Neural progenitor cell (in vitro differentiated cells): ENCODE results near the gene PRKCD. TPM values are rescaled to one million over a fixed set of nuclear protein-coding genes. Genes with fewer than 3 reads are reported as not detected.

Experiments
- DNase-seq: peaks from one replicate; pipeline ENCODE4 v3.0.0-alpha.2; 2016; ENCODE audit warnings: low spot score
- H2AFZ ChIP-seq: fragments of 200-600 bp; sonication (generic); replicated peaks from 2 replicates; pipeline ENCODE4 v1.6.1; 2016; ENCODE audit warnings: antibody characterized with exemption
- H3F3A ChIP-seq: fragments of 200-600 bp; sonication (generic); 2 replicates; pipeline ENCODE4 v1.6.1; 2016; ENCODE audit warnings: antibody characterized with exemption, low read depth
- H3K27ac ChIP-seq: fragments of 200-600 bp; sonication (generic); 2 replicates; pipeline ENCODE4 v1.5.1; 2016; ENCODE audit warnings: mild to moderate bottlenecking
- H3K27me3 ChIP-seq: fragments of 200-600 bp; sonication (generic); 2 replicates; pipeline ENCODE4 v1.6.1; 2016; ENCODE audit warnings: mild to moderate bottlenecking, moderate library complexity
- H3K36me3 ChIP-seq: fragments of 200-600 bp; sonication (generic); 2 replicates; pipeline ENCODE4 v1.5.1; 2016
- H3K4me1 ChIP-seq: fragments of 200-600 bp; sonication (generic); 2 replicates; pipeline ENCODE4 v1.6.1; 2016; ENCODE audit warnings: mixed run types
- H3K4me2 ChIP-seq: fragments of 200-600 bp; sonication (generic); 2 replicates; pipeline ENCODE4 v1.6.1; 2016
- H3K4me3 ChIP-seq: fragments of 200-600 bp; sonication (generic); 2 replicates; pipeline ENCODE4 v1.5.1; 2016
- H3K79me2 ChIP-seq: fragments of 200-600 bp; sonication (generic); 2 replicates; pipeline ENCODE4 v1.6.1; 2016; ENCODE audit warnings: low read depth
- H3K9ac ChIP-seq: fragments of 200-600 bp; sonication (generic); 2 replicates; pipeline ENCODE4 v1.6.1; 2016
- H3K9me3 ChIP-seq: fragments of 200-600 bp; sonication (generic); 2 replicates; pipeline ENCODE4 v1.5.1; 2016; ENCODE audit warnings: low read depth
- H4K20me1 ChIP-seq: fragments of 200-600 bp; sonication (generic); 2 replicates; pipeline ENCODE4 v1.6.1; 2016; ENCODE audit warnings: low read depth
- H3K27ac Mint-ChIP-seq: 3 replicates; pipeline ENCODE4 v1.8.0; 2021; ENCODE audit warnings: mixed read lengths
- H3K27me3 Mint-ChIP-seq: 2 replicates; pipeline ENCODE4 v1.8.0; 2022; ENCODE audit warnings: low read depth, mild to moderate bottlenecking, inconsistent platforms, moderate library complexity, mixed read lengths; ENCODE audit not compliant: insufficient read depth
- H3K36me3 Mint-ChIP-seq: 3 replicates; pipeline ENCODE4 v1.8.0; 2021; ENCODE audit warnings: mixed read lengths
- H3K4me1 Mint-ChIP-seq: 3 replicates; pipeline ENCODE4 v1.8.0; 2021; ENCODE audit warnings: mixed read lengths
- H3K4me3 Mint-ChIP-seq: 3 replicates; pipeline ENCODE4 v1.8.0; 2021; ENCODE audit warnings: mild to moderate bottlenecking, moderate library complexity, mixed read lengths
- H3K9me3 Mint-ChIP-seq: 3 replicates; pipeline ENCODE4 v1.8.0; 2020; ENCODE audit warnings: mixed read lengths
- EZH2 ChIP-seq: fragments of 200-600 bp; sonication (generic); IDR thresholded peaks from 2 replicates; pipeline ENCODE4 v1.6.1; 2017; ENCODE audit warnings: antibody characterized with exemption, mild to moderate bottlenecking, moderate library complexity
- EZH2phosphoT487 ChIP-seq: fragments of 200-600 bp; sonication (generic); IDR thresholded peaks from 2 replicates; pipeline ENCODE4 v1.6.1; 2017; ENCODE audit warnings: antibody characterized with exemption
- total RNA-seq: library from RNA; depleted of rRNA; stranded (reverse); fragments of >200 nt; gene quantifications from 2 replicates; pipeline ENCODE4 v1.2.3, GENCODE V29; 2015; ENCODE audit warnings: low replicate concordance
- TF ChIP-seq, protein P1 (sequence below): fragments of 200-600 bp; sonication (generic); IDR thresholded peaks from 2 replicates; pipeline ENCODE4 v1.5.1; 2017; ENCODE audit warnings: antibody characterized with exemption, mild to moderate bottlenecking

PRKCD gene
- total RNA-seq, 1 donor from 2014 or later, result 8.9 TPM

GRCh38 chr3:53142986-53143385, 18.0 kb upstream of the PRKCD start:
- H3K4me1 ChIP-seq, result no peaks in the 10 kb centered on the region
- Mint-ChIP-seq H3K27me3 (peaks cover 2% of the 10 kb centered on the region), H3K9me3 (no peaks in the 10 kb centered on the region), H3K4me3 (no peak overlapping the region), H3K36me3 (no peaks in the 10 kb centered on the region), H3K27ac (no peak overlapping the region), H3K4me1 (peaks cover 8% of the 10 kb centered on the region)
- no peak for DNase-seq
- no peak overlapping the region for H2AFZ ChIP-seq
- H3K79me2 ChIP-seq, result no peaks in the 10 kb centered on the region
- no peaks in the 10 kb centered on the region for H3F3A ChIP-seq
- H3K27me3 ChIP-seq, result no peaks in the 10 kb centered on the region
- TF ChIP-seq EZH2 (no peak), EZH2phosphoT487 (no peak)
- TF ChIP-seq, protein P1, sequence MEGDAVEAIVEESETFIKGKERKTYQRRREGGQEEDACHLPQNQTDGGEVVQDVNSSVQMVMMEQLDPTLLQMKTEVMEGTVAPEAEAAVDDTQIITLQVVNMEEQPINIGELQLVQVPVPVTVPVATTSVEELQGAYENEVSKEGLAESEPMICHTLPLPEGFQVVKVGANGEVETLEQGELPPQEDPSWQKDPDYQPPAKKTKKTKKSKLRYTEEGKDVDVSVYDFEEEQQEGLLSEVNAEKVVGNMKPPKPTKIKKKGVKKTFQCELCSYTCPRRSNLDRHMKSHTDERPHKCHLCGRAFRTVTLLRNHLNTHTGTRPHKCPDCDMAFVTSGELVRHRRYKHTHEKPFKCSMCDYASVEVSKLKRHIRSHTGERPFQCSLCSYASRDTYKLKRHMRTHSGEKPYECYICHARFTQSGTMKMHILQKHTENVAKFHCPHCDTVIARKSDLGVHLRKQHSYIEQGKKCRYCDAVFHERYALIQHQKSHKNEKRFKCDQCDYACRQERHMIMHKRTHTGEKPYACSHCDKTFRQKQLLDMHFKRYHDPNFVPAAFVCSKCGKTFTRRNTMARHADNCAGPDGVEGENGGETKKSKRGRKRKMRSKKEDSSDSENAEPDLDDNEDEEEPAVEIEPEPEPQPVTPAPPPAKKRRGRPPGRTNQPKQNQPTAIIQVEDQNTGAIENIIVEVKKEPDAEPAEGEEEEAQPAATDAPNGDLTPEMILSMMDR, result no peak
- no peak overlapping the region for H3K4me2 ChIP-seq
- no peaks in the 10 kb centered on the region for H3K36me3 ChIP-seq
- H3K27ac ChIP-seq, result no peak overlapping the region
- no peak overlapping the region for H3K9ac ChIP-seq
- no peaks in the 10 kb centered on the region for H3K9me3 ChIP-seq
- no peaks in the 10 kb centered on the region for H4K20me1 ChIP-seq
- no peak overlapping the region for H3K4me3 ChIP-seq

DNA sequence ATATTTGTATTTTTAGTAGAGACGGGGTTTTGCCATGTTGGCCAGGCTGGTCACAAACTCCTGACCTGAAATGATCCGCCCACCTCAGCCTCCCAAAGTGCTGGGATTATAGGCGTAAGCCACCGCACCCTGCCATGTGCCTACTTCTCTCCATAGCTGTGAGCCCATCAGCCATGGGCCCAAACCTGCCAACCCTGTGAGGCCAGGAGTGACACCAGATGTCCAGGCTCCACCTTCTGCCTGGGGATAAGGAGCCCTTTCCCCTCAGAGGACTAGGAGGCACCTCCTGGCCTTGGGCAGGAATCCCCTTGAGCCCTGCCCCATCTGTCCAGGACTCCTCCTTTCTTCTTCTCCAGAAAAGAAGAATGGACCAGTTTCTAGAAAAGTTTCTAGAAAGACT, 16.6 kb upstream of the PRKCD start:
- Mint-ChIP-seq H3K9me3 (no peaks in the 10 kb centered on the region), H3K36me3 (no peaks in the 10 kb centered on the region), H3K4me1 (peaks cover 8% of the 10 kb centered on the region), H3K27ac (no peak overlapping the region), H3K27me3 (peaks cover 2% of the 10 kb centered on the region), H3K4me3 (no peak overlapping the region)
- Histone ChIP-seq H3K9me3 (no peaks in the 10 kb centered on the region), H3K79me2 (no peaks in the 10 kb centered on the region), H3K4me3 (no peak overlapping the region), H4K20me1 (no peaks in the 10 kb centered on the region), H3K4me2 (no peak overlapping the region), H3K4me1 (no peaks in the 10 kb centered on the region), H3F3A (no peaks in the 10 kb centered on the region), H3K36me3 (no peaks in the 10 kb centered on the region), H3K27me3 (no peaks in the 10 kb centered on the region), H3K27ac (no peak overlapping the region), H3K9ac (no peak overlapping the region), H2AFZ (no peak overlapping the region)
- TF ChIP-seq EZH2phosphoT487 (no peak), EZH2 (no peak)
- TF ChIP-seq, protein P1, result no peak
- no peak for DNase-seq

DNA sequence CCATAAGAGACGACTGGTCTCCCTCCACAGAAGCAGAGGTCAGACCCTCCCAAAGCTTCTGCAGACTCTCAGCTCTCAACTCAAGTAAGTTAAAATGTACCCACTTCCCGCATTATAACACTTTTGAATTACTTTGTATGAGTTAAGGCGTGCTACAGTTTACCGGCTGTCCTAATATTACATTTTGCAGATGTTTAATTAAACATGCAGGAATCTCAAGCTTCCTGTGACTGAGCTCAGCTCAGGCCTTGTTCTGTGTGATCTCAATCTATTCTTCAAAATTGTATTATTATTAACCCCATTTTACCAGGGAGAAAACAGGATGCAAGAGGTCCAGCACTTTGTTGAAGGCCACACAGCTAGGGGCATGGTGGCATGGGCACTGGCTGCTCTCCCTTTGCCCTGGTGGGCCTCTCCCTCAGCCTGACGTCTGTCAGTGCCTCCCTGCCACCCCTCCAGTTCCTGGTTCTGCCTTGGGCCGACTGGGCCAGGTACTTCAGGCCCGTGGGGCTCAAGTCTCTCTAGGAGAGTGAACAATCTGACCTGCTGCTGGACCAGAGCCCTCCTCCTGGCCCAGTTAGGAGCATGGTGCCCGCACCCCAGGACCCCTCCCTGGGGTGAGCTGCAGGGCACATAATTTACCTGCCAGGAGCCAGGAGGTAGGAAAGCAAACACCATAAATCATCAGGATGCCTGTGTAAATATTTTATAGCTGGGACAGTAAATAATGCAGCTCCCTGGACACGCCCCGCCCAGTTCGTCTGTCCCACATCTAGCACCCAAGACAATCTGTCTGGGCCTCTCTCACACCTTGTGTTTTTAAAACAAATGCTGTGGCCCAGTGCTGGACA, 15.9 kb upstream of the PRKCD start:
- H3K4me3 Mint-ChIP-seq, result no peak overlapping the region
- H3K9me3 ChIP-seq, result no peaks in the 10 kb centered on the region
- no peak for TF ChIP-seq EZH2phosphoT487
- TF ChIP-seq EZH2, result no peak
- TF ChIP-seq, protein P1, result no peak
- H4K20me1 ChIP-seq, result no peaks in the 10 kb centered on the region
- no peaks in the 10 kb centered on the region for H3K27me3 ChIP-seq
- DNase-seq, result no peak
- H3K4me1 Mint-ChIP-seq, result peaks cover 8% of the 10 kb centered on the region
- H3K27ac ChIP-seq, result no peak overlapping the region
- H3K4me3 ChIP-seq, result no peak overlapping the region
- H3F3A ChIP-seq, result no peaks in the 10 kb centered on the region
- no peaks in the 10 kb centered on the region for H3K36me3 ChIP-seq
- H3K4me2 ChIP-seq, result no peak overlapping the region
- H3K79me2 ChIP-seq, result no peaks in the 10 kb centered on the region
- H3K9ac ChIP-seq, result no peak overlapping the region
- no peaks in the 10 kb centered on the region for H3K9me3 Mint-ChIP-seq
- peaks cover 2% of the 10 kb centered on the region for H3K27me3 Mint-ChIP-seq
- no peak overlapping the region for H2AFZ ChIP-seq
- H3K27ac Mint-ChIP-seq, result peak overlapping the region; percentile 76
- H3K36me3 Mint-ChIP-seq, result no peaks in the 10 kb centered on the region
- no peaks in the 10 kb centered on the region for H3K4me1 ChIP-seq
